ENCODE results near the gene APOBEC4. TPM values are rescaled to one million over a fixed set of nuclear protein-coding genes. Genes with fewer than 3 reads are reported as not detected.

APOBEC4 gene
- total and polyA plus RNA-seq, 10 of the 15 experiments (the other 5 are each of a cell fraction or from before 2014, with no cell fraction given): 0.04 to 0.25 (median 0.06) TPM; not detected in 5

GRCh38 chr1:183689762-183690204, 36.7 kb upstream of the APOBEC4 start (continued):
- peak; percentile 97 for TF ChIP-seq SKIL (IDR thresholded peaks at IDR 0.05; ENCODE audit: low read depth, poor library complexity, severe bottlenecking)
- TF ChIP-seq SMAD1 (IDR thresholded peaks at IDR 0.05; ENCODE audit: low read depth, partially characterized antibody): peak; percentile 100
- TF ChIP-seq ZNF24 (IDR thresholded peaks at IDR 0.05): no peak
- TF ChIP-seq MEF2A (IDR thresholded peaks at IDR 0.05; ENCODE audit: insufficient read depth, low read depth, low read length): 0 out of 2 replicates have a peak, but pooled peaks have one; percentile 18
- TF ChIP-seq ZBED1 (IDR thresholded peaks at IDR 0.05; ENCODE audit: borderline replicate concordance): 0 out of 2 replicates have a peak, but pooled peaks have one; percentile 62
- TF ChIP-seq RELB (IDR thresholded peaks at IDR 0.05; ENCODE audit: low read depth): peak; percentile 84
- TF ChIP-seq BACH1 (IDR thresholded peaks at IDR 0.05; ENCODE audit: borderline replicate concordance): no peak
- TF ChIP-seq PML (IDR thresholded peaks at IDR 0.05; ENCODE audit: low read length): peak; percentile 46; the same call in 1 of the 2 replicates
- peak; percentile 82 for TF ChIP-seq NFIC (IDR thresholded peaks at IDR 0.05; ENCODE audit: low read depth, low read length)
- TF ChIP-seq MLLT1 (IDR thresholded peaks at IDR 0.05): no peak
- TF ChIP-seq ATF2 (IDR thresholded peaks at IDR 0.05; ENCODE audit: low read length): peak; percentile 67; the same call in 1 of the 2 replicates
- TF ChIP-seq POLR2AphosphoS5 (IDR thresholded peaks at IDR 0.05; ENCODE audit: low read length): peak; percentile 48; the same call in 1 of the 2 replicates
- TF ChIP-seq IKZF1 (conservative IDR thresholded peaks at IDR 0.05): peak; percentile 78
- peak; percentile 83; the same call in 1 of the 2 replicates for TF ChIP-seq FOXM1 (IDR thresholded peaks at IDR 0.05; ENCODE audit: low read depth, low read length)
- TF ChIP-seq MTA2 (IDR thresholded peaks at IDR 0.05; ENCODE audit: low read depth): peak; percentile 85
- TF ChIP-seq SIX5 (IDR thresholded peaks at IDR 0.05; ENCODE audit: low read depth, low read length, severe bottlenecking): no peak
- TF ChIP-seq IKZF2 (IDR thresholded peaks at IDR 0.05): peak; percentile 81 to 86
- TF ChIP-seq JUNB (IDR thresholded peaks at IDR 0.05): peak; percentile 78
- TF ChIP-seq CEBPB (IDR thresholded peaks at IDR 0.05; ENCODE audit: borderline replicate concordance in 1 of 2, low read depth in 2 of 2, low read length in 2 of 2): peak; percentile 79; a peak in 3 of 4 replicates
- TF ChIP-seq PAX5 (IDR thresholded peaks at IDR 0.05; ENCODE audit: borderline replicate concordance, low read depth, low read length): peak; percentile 22; the same call in 1 of the 2 replicates
- peak; percentile 37; the same call in 1 of the 2 replicates for TF ChIP-seq DPF2 (IDR thresholded peaks at IDR 0.05)
- peak; percentile 49; the same call in 1 of the 2 replicates for TF ChIP-seq CREM (IDR thresholded peaks at IDR 0.05; ENCODE audit: low read depth)
- peak; percentile 45; the same call in 1 of the 2 replicates for TF ChIP-seq BCL11A (IDR thresholded peaks at IDR 0.05; ENCODE audit: low read depth, low read length)
- TF ChIP-seq BHLHE40 (IDR thresholded peaks at IDR 0.05; ENCODE audit: borderline replicate concordance in 1 of 2, low read depth in 2 of 2, low read length in 1 of 2): peak; percentile 34 to 61; a peak in 2 of 4 replicates
